ENCODE results near the gene SPATA32.

SPATA32 gene

GRCh38 chr17:45241328-45242028 is 20.4 kb downstream of the SPATA32 start:
- no peaks in the 10 kb centered on the region for H3K9me3 ChIP-seq
- DNase-seq (ENCODE audit: low spot score in 2 of 2) = no peak
- no peaks in the 10 kb centered on the region for H3K27me3 ChIP-seq (ENCODE audit: low read depth)
- H3K4me3 ChIP-seq = no peak overlapping the region
- peaks cover under 1% of the 10 kb centered on the region for H3K4me1 ChIP-seq
- in situ Hi-C loops (cut with MboI; ENCODE audit: low sequenced_read_pairs) = no loop called here
- no peaks in the 10 kb centered on the region for H3K36me3 ChIP-seq (replicated peaks)

DNA sequence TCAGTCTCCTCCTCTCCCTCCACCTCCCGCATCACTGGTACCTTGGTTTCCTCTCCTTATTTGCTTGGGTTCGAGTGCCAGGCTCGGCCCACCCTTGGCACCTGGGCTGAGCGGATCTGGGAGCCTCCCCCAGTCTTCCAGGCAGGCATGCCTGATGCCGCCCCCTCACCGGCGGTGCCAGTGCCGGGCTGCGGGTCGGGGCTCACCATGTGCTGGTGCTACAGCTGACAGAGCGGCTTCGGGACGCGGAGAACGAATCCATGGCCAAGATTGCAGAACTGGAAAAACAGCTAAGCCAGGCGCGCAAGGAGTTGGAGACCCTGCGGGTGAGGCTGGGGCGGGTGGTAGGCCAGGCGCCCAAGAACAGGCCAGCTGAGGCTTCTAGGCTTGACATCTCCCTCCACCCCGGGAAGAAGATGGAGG is 21.0 kb downstream of the SPATA32 start:
- H3K36me3 ChIP-seq (replicated peaks) = no peaks in the 10 kb centered on the region
- in situ Hi-C loops (cut with MboI; ENCODE audit: low sequenced_read_pairs) = no loop called here
- H3K4me3 ChIP-seq = no peak overlapping the region
- H3K9me3 ChIP-seq = no peaks in the 10 kb centered on the region
- no peaks in the 10 kb centered on the region for H3K4me1 ChIP-seq
- no peak for DNase-seq (ENCODE audit: low spot score in 2 of 2)
- no peaks in the 10 kb centered on the region for H3K27me3 ChIP-seq (ENCODE audit: low read depth)

GRCh38 chr17:45238155-45238774 is 23.6 kb downstream of the SPATA32 start:
- Histone ChIP-seq H3K4me3 (no peak overlapping the region), H3K9me3 (no peaks in the 10 kb centered on the region), H3K4me1 (no peaks in the 10 kb centered on the region), H3K36me3 (replicated peaks) (no peaks in the 10 kb centered on the region), H3K27me3 (ENCODE audit: low read depth) (no peaks in the 10 kb centered on the region)
- DNase-seq (ENCODE audit: low spot score in 2 of 2) = no peak
- in situ Hi-C loops (cut with MboI; ENCODE audit: low sequenced_read_pairs) = no loop called here

DNA sequence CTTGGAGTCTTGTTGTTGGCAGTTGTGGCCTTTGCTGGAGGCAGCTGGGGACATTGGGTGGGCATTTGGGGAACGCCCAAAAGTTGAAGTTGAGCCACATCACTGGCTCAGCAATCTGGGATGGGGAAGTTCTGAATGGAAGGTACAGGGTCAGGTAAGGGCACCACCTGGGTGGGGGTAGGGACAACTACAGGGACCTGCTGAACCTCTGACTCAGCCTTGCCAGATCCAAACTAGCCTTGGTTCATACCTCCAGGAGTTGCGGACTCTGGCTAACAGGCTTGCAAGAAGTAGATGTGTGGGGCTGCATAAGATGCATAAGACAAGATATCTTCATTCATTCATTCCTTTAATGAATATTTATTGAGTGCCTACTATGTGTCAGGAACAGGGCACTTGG is 24.2 kb downstream of the SPATA32 start:
- H3K4me1 ChIP-seq = no peaks in the 10 kb centered on the region
- in situ Hi-C loops (cut with MboI; ENCODE audit: low sequenced_read_pairs) = no loop called here
- no peak for DNase-seq (ENCODE audit: low spot score in 2 of 2)
- no peaks in the 10 kb centered on the region for H3K9me3 ChIP-seq
- no peaks in the 10 kb centered on the region for H3K36me3 ChIP-seq (replicated peaks)
- no peaks in the 10 kb centered on the region for H3K27me3 ChIP-seq (ENCODE audit: low read depth)
- H3K4me3 ChIP-seq = no peak overlapping the region

DNA sequence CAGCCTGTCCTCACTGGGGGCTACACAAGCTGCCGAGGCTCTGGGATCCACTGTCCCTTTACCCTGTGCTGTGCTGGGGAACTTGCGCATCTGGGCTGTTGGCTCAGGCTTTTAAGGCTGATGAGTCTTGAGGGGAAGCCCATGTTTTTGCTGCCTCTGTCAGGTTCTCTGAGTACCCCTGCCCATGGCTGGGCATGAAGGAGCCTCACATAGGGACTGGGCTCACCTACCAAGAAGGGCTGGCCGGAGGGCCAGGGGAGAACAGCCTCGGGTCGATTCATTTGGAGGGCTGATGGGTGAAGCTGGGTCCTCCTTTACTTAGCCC is 25.6 kb downstream of the SPATA32 start:
- no peak for DNase-seq (ENCODE audit: low spot score in 2 of 2)
- no peaks in the 10 kb centered on the region for H3K27me3 ChIP-seq (ENCODE audit: low read depth)
- no peaks in the 10 kb centered on the region for H3K9me3 ChIP-seq
- no peaks in the 10 kb centered on the region for H3K36me3 ChIP-seq (replicated peaks)
- no peak overlapping the region for H3K4me3 ChIP-seq
- no peaks in the 10 kb centered on the region for H3K4me1 ChIP-seq
- in situ Hi-C loops (cut with MboI; ENCODE audit: low sequenced_read_pairs) = no loop called here

GRCh38 chr17:45235416-45236281 is 26.2 kb downstream of the SPATA32 start:
- no peak overlapping the region for H3K4me3 ChIP-seq
- H3K27me3 ChIP-seq (ENCODE audit: low read depth) = no peaks in the 10 kb centered on the region
- DNase-seq (ENCODE audit: low spot score in 2 of 2) = peak; percentile 61 to 85
- in situ Hi-C loops (cut with MboI; ENCODE audit: low sequenced_read_pairs) = no loop called here
- no peaks in the 10 kb centered on the region for H3K4me1 ChIP-seq
- H3K36me3 ChIP-seq (replicated peaks) = no peaks in the 10 kb centered on the region
- no peaks in the 10 kb centered on the region for H3K9me3 ChIP-seq

DNA sequence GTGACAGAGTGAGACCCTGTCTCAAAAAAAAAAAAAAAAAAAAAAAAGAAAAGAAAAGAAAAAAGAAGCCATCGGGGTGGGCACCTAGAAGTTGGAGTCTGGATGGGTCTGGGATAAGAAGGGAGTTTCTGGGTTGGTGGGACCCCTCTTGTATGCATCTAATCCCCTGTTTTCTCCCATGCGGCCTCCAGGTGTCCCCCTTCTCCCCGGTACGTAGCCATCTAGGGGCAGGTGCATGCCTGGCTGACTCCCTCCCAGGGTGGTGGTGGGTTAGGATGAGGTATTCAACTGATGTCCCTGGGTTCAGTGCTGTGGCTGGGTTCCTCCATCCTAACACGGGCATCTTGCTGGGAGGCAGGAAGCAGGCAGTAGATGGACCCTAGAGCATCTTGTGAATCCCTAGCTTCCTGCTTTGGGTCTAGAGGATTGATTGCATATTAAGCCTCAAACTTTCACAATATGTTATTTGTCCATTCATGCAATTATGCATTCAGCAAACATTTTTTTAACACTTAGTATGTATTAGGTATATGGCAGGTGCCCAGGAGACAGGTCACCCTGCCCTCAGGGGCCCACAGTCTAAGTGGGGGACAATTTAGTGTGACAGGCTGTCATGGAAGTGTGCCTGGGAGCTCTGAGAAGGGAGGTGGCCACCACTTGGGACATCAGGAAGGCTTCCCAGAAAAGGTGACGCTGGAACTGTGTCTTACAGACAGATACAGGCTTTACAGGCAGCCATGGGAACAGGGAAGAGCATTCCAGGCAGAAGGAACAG is 27.1 kb downstream of the SPATA32 start:
- DNase-seq (ENCODE audit: low spot score in 2 of 2) = peak; percentile 21 to 59
- Histone ChIP-seq H3K4me1 (no peaks in the 10 kb centered on the region), H3K4me3 (no peak overlapping the region), H3K36me3 (replicated peaks) (no peaks in the 10 kb centered on the region), H3K27me3 (ENCODE audit: low read depth) (no peaks in the 10 kb centered on the region), H3K9me3 (no peaks in the 10 kb centered on the region)
- in situ Hi-C loops (cut with MboI; ENCODE audit: low sequenced_read_pairs) = no loop called here

DNA sequence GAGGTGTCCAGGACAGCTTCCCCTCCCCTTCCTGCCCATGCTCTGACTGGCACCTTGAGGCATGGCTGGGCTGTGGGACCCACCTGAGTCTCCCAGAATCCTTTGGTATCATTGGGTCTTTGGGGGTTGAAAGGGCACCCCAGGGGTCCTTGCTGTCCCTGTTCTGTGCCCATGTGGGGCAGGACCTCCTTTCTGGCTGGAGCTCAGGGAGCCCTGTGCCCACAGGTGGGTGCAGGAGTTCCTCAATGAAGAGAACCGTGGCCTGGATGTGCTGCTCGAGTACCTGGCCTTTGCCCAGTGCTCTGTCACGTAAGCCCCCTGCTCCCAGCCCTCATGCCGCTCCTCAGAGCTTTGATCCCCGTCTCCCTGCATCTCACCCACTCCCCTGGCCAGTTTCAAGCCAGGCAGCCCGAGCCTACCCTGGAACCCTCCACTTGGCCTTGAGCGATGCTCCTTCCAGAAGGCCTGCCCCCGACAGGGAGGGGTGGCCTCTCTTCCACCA is 28.4 kb downstream of the SPATA32 start:
- no peak for DNase-seq (ENCODE audit: low spot score in 2 of 2)
- no peaks in the 10 kb centered on the region for H3K4me1 ChIP-seq
- in situ Hi-C loops (cut with MboI; ENCODE audit: low sequenced_read_pairs) = no loop called here
- H3K4me3 ChIP-seq = no peak overlapping the region
- no peaks in the 10 kb centered on the region for H3K36me3 ChIP-seq (replicated peaks)
- no peaks in the 10 kb centered on the region for H3K9me3 ChIP-seq
- H3K27me3 ChIP-seq (ENCODE audit: low read depth) = no peaks in the 10 kb centered on the region

- Histone ChIP-seq H3K9me3 (no peaks in the 10 kb centered on the region), H3K27me3 (ENCODE audit: low read depth) (no peaks in the 10 kb centered on the region), H3K36me3 (replicated peaks) (no peaks in the 10 kb centered on the region), H3K4me1 (no peaks in the 10 kb centered on the region), H3K4me3 (no peak overlapping the region)
- DNase-seq (ENCODE audit: low spot score in 2 of 2) = no peak
- in situ Hi-C loops (cut with MboI; ENCODE audit: low sequenced_read_pairs) = no loop called here
Measured at GRCh38 chr17:45232514-45233422, 29.1 kb downstream of the SPATA32 start.

DNA sequence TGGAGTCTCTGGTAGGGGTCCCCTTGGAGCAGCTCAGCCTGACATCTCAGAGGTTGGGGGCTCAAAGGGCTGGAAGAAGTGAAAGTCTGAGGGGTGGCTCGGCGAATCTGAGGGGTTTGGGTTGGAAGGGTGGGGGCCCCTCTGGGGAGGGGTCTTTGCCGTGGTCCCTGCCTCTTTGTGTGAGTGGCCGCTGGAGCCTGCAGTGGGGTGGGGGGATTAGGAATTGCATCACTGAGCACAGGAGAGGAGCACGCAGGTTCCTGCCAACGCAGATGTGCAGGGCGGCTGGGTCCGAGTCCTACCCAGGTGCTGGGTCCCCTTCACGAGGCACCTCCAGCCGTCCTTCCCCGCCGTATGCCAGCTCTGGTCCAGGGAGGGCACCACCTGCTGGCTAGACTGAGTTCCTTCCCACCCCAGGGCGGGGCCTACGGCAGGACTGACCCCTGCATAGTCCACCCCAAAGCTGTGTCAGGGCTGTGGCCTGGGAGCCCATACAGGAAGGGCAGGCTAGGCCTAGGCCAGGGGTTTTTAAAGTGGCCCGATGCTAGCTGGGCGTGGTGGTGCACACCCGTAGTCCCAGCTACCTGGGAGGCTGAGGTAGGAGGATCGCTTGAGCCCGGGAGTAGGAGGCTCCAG is 30.3 kb downstream of the SPATA32 start:
- no peaks in the 10 kb centered on the region for H3K9me3 ChIP-seq
- H3K4me3 ChIP-seq = no peak overlapping the region
- H3K4me1 ChIP-seq = no peaks in the 10 kb centered on the region
- no peaks in the 10 kb centered on the region for H3K27me3 ChIP-seq (ENCODE audit: low read depth)
- peak in 1 of 2 experiments; percentile 70 for DNase-seq (ENCODE audit: low spot score in 2 of 2)
- no peaks in the 10 kb centered on the region for H3K36me3 ChIP-seq (replicated peaks)
- in situ Hi-C loops (cut with MboI; ENCODE audit: low sequenced_read_pairs) = no loop called here

GRCh38 chr17:45230787-45231480 is 31.0 kb downstream of the SPATA32 start:
- H3K36me3 ChIP-seq (replicated peaks) = no peaks in the 10 kb centered on the region
- in situ Hi-C loops (cut with MboI; ENCODE audit: low sequenced_read_pairs) = no loop called here
- H3K9me3 ChIP-seq = no peaks in the 10 kb centered on the region
- DNase-seq (ENCODE audit: low spot score in 2 of 2) = no peak
- H3K4me3 ChIP-seq = no peak overlapping the region
- H3K27me3 ChIP-seq (ENCODE audit: low read depth) = no peaks in the 10 kb centered on the region
- no peaks in the 10 kb centered on the region for H3K4me1 ChIP-seq

GRCh38 chr17:45230410-45230786 is 31.5 kb downstream of the SPATA32 start:
- Histone ChIP-seq H3K4me1 (no peaks in the 10 kb centered on the region), H3K9me3 (no peaks in the 10 kb centered on the region), H3K4me3 (no peak overlapping the region), H3K27me3 (ENCODE audit: low read depth) (no peaks in the 10 kb centered on the region), H3K36me3 (replicated peaks) (no peaks in the 10 kb centered on the region)
- in situ Hi-C loops (cut with MboI; ENCODE audit: low sequenced_read_pairs) = no loop called here
- no peak for DNase-seq (ENCODE audit: low spot score in 2 of 2)
